HepG2 (cell line): Measurements from ENCODE around the gene TUT4.

ENCODE experiments used
- BRCA1 ChIP-seq: sonication (generic); formaldehyde crosslinking; IDR thresholded peaks from 2 replicates; pipeline ENCODE4 v1.4.0; 2020; ENCODE audit warnings: missing genetic modification reagents
- CBFB ChIP-seq: sonication (generic); formaldehyde crosslinking; IDR thresholded peaks from 2 replicates; pipeline ENCODE4 v1.4.0; 2020; ENCODE audit warnings: missing genetic modification reagents
- EP300 ChIP-seq, 3 experiments: sonication (generic) in 1 of 3; formaldehyde crosslinking in 1 of 3; IDR thresholded peaks; 2 replicates each; pipeline versions ENCODE4 v1.5.1 to v1.6.1; 2011 to 2020; ENCODE audit warnings: low read depth in 2 of 3, low read length in 2 of 3, borderline replicate concordance in 1 of 3, improper control_type of control experiment in 1 of 3, mild to moderate bottlenecking in 1 of 3, missing genetic modification reagents in 1 of 3, moderate library complexity in 1 of 3
- FOXA3 ChIP-seq: IDR thresholded peaks from 2 replicates; pipeline ENCODE4 v1.6.1; 2016; ENCODE audit warnings: missing genetic modification reagents, missing compliant biosample characterization
- SOX6 ChIP-seq, 2 experiments: fragments of 450-650 bp in 1 of 2; sonication (generic) in 1 of 2; formaldehyde crosslinking in 1 of 2; IDR thresholded peaks; 2 replicates each; pipeline versions ENCODE4 v1.4.0 to v1.6.1; 2017 to 2020; ENCODE audit warnings: antibody characterized with exemption in 1 of 2, mild to moderate bottlenecking in 1 of 2, missing genetic modification reagents in 1 of 2
- TAF1 ChIP-seq: sonication (generic); formaldehyde crosslinking; IDR thresholded peaks from 2 replicates; pipeline ENCODE4 v1.4.0; 2020; ENCODE audit warnings: missing genetic modification reagents
- ZNF180 ChIP-seq: sonication (generic); formaldehyde crosslinking; IDR thresholded peaks from 2 replicates; pipeline ENCODE4 v1.4.0; 2020; ENCODE audit warnings: low read depth, missing genetic modification reagents, borderline replicate concordance
- TF ChIP-seq, protein P1 (sequence below): sonication (generic); formaldehyde crosslinking; IDR thresholded peaks from 2 replicates; pipeline ENCODE4 v1.4.0; 2020; ENCODE audit warnings: missing genetic modification reagents, mild to moderate bottlenecking, borderline replicate concordance
- TF ChIP-seq, protein P2 (sequence below): sonication (generic); formaldehyde crosslinking; IDR thresholded peaks from 2 replicates; pipeline ENCODE4 v1.4.0; 2020; ENCODE audit warnings: missing genetic modification reagents, borderline replicate concordance
- TF ChIP-seq, protein P3 (sequence below): sonication (generic); formaldehyde crosslinking; IDR thresholded peaks from 2 replicates; pipeline ENCODE4 v1.5.0; 2020; ENCODE audit warnings: missing genetic modification reagents

DNA sequence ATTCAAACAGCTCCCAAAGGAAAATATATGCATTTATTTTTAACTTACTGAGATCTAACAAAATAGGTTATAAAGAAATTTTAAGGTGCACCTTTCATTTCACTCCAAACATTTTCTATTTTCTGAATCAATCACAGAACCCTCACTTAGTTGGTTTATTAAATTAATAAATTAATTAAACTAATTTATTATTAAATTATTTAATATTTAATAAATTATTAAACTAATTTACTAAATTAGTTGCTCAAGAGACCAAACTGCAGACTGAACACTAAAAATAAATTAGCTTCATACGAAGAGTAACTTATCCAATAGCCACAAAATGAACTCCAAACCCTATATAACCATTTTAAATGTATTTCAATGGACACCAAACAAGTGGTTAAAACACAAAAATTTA is 80.5 kb downstream of the TUT4 start:
- TF ChIP-seq FOXA3 (no peak), ZNF180 (CRISPR knock-in tag) (no peak), EP300 (IDR thresholded peaks at IDR 0.05; ENCODE audit: low read depth in 2 of 2, low read length in 2 of 2) (no peak), EP300 (CRISPR knock-in tag; IDR thresholded peaks at IDR 0.05; ENCODE audit: borderline replicate concordance) (no peak), CBFB (CRISPR knock-in tag) (no peak), TAF1 (CRISPR knock-in tag) (no peak), BRCA1 (CRISPR knock-in tag) (no peak), SOX6 (IDR thresholded peaks at IDR 0.05) (no peak), SOX6 (CRISPR knock-in tag; IDR thresholded peaks at IDR 0.05) (no peak)
- TF ChIP-seq, protein P1, sequence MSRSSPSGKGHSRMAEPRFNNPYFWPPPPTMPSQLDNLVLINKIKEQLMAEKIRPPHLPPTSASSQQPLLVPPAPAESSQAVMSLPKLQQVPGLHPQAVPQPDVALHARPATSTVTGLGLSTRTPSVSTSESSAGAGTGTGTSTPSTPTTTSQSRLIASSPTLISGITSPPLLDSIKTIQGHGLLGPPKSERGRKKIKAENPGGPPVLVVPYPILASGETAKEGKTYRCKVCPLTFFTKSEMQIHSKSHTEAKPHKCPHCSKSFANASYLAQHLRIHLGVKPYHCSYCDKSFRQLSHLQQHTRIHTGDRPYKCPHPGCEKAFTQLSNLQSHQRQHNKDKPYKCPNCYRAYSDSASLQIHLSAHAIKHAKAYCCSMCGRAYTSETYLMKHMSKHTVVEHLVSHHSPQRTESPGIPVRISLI: no peak
- TF ChIP-seq, protein P2, sequence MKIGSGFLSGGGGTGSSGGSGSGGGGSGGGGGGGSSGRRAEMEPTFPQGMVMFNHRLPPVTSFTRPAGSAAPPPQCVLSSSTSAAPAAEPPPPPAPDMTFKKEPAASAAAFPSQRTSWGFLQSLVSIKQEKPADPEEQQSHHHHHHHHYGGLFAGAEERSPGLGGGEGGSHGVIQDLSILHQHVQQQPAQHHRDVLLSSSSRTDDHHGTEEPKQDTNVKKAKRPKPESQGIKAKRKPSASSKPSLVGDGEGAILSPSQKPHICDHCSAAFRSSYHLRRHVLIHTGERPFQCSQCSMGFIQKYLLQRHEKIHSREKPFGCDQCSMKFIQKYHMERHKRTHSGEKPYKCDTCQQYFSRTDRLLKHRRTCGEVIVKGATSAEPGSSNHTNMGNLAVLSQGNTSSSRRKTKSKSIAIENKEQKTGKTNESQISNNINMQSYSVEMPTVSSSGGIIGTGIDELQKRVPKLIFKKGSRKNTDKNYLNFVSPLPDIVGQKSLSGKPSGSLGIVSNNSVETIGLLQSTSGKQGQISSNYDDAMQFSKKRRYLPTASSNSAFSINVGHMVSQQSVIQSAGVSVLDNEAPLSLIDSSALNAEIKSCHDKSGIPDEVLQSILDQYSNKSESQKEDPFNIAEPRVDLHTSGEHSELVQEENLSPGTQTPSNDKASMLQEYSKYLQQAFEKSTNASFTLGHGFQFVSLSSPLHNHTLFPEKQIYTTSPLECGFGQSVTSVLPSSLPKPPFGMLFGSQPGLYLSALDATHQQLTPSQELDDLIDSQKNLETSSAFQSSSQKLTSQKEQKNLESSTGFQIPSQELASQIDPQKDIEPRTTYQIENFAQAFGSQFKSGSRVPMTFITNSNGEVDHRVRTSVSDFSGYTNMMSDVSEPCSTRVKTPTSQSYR (CRISPR knock-in tag): no peak
- TF ChIP-seq, protein P3, sequence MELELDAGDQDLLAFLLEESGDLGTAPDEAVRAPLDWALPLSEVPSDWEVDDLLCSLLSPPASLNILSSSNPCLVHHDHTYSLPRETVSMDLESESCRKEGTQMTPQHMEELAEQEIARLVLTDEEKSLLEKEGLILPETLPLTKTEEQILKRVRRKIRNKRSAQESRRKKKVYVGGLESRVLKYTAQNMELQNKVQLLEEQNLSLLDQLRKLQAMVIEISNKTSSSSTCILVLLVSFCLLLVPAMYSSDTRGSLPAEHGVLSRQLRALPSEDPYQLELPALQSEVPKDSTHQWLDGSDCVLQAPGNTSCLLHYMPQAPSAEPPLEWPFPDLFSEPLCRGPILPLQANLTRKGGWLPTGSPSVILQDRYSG (CRISPR knock-in tag): no peak
